HG02678 (cell line): Measurements from ENCODE around the gene PRSS53.

ENCODE experiments used
- ATAC-seq: cut with Tn5 transposase; IDR thresholded peaks from one replicate; pipeline ENCODE4 v1.9.1; 2021; ENCODE audit warnings: mild to moderate bottlenecking, moderate library complexity; ENCODE audit not compliant: unreplicated experiment

PRSS53 gene

DNA sequence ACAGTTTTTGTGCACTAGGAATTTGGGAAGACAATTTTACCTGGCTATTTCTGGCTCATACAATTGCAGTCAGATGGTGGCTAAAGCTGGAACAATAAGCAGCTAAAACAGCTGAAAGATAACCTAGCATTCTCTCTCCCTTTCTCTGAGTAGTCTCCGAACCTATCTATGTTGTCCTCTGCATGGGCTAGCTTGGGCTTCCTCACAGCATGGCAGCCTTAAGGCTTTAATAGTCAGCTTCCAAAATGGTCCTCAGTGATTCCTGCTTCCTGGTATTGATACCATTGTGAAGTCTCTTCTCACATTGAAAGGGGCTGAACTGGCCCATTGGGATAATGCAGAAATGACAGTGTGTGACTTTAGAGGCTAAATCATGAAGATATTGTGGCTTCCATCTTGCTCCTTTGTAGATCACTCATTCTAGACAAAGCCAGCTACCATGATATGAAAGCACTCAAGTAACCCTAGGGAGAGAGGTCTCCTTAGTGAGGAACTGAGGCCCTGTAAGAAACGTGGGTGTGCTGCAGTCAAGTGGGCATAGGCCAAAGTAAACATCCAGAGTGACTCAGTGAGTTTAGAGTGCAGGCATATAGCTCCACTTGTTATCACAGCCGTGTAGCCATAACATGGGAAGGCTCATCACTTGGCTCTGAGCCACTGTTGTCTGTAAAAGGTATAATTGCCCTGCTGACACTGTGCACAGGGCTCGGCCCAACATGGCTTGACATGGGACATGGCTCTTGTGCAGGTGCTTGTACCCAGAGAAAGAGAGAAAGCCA lies 11.3 kb upstream of the PRSS53 start:
- no peak for ATAC-seq

DNA sequence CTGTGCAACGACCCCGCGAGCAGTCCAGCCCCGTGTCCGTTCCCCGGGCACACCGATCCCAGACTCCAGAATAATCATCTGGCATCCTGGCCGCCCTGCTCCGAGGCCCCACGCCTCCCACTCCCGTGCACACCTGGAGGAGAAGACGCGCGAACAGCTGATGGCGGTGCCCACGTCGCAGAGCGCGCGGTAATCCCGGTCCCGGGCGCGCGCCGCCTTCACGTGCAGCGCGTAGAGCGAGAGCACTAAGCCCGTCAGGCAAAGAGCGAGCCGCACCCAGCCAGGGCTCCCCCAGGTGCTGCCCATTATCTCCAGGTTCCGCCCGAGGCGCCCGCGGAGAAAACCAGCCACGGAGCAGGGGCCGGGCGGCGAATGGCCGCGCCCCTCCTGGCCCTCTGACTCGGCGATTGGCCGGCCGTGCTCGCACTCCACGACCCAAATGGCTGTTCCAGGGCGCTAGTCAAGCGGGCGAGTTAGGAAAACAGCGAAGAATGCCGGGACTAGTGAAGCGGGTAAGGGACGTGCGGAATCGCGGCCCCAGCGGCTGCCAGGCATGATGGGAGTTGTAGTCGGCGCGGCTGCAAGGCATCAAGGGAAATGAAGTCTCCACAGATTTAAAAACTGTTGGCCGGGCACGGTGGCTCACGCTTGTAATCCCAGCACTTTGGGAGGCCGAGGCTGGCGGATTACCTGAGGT lies 5.8 kb upstream of the PRSS53 start, which contains the start of gene VKORC1:
TSS of gene VKORC1 (minus strand) at position 374 of the 697 bp plus-strand sequence. CDS start at position 306, 68 bp downstream.
- ATAC-seq, result peak; percentile 90

DNA sequence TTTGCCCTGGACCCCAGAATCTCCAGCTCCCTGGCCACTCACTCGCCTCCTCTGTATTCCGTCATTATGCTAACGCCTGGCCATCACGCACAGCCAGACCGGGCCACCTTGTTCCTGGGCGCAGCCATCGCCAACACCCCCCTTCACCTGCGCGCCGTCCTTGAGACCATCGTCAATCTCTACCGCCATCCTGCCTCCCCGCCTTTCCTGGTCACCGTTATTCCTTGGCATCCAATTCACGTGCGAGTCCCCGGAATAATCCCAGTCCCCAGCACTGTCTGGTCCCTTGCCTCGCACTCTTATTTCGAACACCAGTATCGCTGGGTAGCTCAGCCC lies 5.3 kb upstream of the PRSS53 start:
- ATAC-seq, result peak; percentile 8

DNA sequence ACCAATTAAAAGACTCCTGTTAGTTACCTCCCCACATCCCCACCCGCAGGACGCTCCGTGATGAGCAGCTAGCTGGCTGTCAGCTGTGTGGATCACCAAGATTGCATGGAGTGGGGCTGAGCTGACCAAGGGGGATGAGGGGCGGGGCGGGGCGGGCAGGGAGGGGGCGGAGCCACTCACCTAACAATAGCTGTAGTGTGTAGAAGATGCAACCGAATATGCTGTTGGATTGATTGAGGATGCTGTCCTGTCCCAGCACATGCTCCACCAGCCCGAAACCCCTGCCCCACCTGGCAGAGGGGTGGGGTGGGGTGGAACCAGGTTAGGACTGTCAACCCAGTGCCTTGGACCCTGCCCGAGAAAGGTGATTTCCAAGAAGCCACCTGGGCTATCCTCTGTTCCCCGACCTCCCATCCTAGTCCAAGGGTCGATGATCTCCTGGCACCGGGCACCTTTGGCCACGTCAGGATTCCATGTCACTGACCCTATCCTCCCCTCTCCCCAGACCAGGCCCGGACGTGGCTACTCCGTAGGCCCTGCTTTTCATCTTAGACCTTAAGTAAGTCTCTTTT lies 4.5 kb upstream of the PRSS53 start:
- no peak for ATAC-seq

DNA sequence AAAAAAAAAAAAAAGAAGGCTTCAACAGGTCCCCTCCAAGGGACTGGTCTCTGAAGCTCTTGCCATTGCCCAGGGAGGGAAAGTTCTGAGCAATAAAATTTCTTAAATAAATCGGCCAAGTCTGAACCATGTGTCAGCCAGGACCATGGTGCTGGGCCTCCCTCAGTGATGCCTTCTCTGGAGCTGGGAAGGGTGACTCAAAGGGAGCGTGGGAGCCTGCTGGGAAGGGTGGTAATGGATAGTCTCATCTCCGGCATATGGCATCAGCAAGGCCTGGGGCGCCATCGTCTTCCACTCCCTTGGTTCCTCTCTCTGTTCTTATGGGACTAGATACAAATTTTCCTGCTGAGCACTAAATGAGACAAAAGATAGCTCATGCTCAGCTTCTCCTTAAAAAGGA lies 3.6 kb upstream of the PRSS53 start:
- ATAC-seq, result no peak

DNA sequence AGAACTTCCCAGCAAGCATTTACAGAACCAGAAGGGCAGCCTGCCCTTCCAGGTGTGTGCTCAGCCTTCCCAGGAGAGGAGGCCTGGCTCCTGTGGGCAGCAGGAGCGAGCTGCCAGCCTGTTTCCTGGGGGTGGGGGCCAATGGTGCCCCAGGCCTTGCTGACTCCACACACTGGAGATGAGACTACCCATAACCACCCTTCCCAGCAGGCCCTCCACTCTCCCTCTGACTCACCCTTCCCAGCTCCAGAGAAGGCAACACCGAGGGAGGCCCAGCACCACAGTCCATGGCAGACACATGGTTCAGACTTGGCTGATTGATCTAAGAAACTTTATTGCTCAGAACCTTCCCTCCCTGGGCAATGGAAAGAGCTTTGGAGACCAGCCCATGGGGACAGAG lies 1.8 kb upstream of the PRSS53 start:
- ATAC-seq, result no peak

DNA sequence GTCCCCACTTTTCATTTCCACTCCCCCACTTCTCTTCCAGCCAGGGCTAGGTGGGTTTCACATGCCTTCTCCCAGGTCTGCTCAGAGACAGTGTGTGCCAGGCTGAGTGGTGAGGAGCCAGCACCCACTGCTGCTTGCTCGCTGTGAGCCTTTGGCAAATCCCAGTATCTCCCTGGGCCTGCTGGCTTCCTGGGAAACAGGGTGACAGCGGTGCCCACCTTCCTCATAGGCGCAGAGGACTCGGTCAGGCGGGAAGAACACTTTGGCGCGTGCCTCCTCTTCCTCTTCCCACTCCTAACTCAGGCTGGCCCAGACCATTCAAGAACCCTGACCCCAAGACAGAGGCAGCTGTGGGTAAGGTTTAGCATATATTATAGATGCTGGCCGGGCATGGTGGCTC lies 456 bp upstream of the PRSS53 start:
- ATAC-seq, result no peak

DNA sequence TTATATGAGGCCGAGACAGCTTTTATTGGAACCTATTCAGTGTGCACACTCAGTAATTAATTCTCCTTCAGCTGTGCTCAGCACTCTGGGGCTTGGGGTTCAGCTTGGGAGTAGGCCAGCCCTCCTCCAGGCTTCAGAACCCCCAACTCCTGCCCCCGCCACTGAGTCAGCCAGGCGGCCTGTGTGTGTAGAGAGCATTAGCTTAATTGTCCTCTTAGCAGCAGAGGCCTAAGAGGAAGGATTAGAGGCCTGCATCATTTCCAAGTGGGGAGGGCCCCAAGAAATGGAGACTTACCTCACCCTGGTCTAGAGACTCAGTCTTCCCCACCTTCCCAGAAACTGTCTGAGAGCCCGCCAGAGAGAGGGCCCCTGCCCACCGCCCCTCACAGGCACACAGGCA lies 772 bp downstream of the PRSS53 start:
- no peak for ATAC-seq

DNA sequence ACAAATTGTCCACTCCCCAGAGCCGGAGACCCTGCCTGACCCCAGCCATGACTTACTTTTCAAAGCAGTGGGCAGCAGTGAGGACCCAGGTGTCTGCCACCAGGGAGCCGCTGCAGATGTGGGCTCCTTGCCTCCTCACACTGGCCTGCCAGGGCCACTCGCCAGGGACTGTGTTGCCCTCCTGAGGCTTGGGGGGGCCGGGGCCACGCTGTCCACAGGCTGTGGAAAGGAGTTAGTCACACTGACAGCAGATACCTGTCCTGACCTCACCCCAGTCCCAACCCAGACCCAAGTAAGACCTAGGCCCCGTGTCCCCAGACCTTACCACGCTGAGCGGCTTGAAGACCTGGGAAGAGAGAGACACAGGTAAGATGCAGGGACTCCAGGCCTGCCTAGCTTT lies 1.3 kb downstream of the PRSS53 start:
- no peak for ATAC-seq

DNA sequence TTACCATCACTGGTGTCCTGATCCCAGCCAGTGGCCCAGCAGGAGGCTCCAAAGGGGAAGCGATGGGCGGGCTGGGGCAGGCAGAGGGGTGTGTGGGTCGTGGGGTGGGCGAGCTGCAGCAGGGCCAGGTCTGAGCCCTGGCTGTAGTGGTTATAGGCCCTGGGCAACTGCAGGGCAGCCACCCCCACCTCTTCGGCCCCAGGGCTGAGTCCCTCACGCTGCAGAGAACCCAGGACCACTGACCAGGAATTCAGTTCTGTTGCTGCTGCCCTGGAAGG lies 2.2 kb downstream of the PRSS53 start:
- ATAC-seq, result no peak

DNA sequence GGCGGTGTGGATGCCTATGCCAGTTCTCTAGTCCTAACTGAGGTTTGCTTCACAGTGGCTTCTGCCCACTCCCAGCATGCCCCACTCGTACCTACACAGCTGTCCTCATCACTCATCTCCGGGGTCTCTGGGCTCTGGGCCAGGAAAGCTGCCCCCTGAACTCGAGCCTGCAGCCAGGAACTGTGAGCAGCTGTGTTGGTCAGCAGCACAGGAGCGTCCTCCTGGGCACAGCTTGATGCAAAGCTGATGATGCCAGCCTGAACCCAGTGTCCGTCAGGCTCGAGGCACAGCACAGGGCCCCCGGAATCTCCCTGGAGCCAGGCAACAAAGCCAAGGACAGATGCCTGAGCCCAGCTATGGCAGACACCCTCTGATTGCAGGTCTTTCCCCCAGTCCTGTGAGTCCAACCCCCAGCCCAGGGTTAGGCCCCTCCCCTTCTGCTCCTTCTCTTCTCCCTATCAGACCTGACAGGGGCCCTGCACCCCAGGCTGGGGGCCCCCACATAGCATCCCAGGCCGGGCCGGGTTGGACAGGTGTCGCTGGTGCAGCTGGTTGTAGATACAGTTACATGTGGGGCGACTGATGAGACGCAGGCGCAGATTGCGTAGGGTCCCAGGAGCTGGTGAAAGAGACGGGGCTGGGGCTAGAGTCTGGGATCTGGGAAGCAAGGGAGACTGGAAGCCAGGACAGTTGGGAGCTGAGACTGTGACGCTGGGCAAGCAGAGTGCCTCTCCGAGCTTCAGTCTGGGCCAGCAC lies 2.7 kb downstream of the PRSS53 start:
- no peak for ATAC-seq

DNA sequence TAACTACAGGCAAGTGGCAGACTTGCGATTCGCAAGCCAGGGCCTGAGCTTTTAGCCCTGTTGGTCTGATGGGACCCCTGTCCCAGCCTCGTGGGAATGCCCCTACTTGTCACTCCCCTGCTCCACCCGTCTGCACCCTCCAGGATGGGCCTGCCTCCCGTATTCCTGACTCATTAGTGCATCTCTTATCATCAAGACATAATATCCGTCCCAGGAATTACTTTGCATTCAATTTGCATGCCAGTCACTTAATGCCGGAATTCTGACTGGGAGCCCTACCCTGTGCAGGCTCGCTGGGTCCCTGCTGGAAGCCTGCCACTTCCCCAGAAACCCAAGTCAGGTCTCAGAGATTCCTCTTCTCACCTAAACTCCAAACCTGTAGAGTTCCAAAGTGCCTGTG lies 3.3 kb downstream of the PRSS53 start:
- no peak for ATAC-seq

DNA sequence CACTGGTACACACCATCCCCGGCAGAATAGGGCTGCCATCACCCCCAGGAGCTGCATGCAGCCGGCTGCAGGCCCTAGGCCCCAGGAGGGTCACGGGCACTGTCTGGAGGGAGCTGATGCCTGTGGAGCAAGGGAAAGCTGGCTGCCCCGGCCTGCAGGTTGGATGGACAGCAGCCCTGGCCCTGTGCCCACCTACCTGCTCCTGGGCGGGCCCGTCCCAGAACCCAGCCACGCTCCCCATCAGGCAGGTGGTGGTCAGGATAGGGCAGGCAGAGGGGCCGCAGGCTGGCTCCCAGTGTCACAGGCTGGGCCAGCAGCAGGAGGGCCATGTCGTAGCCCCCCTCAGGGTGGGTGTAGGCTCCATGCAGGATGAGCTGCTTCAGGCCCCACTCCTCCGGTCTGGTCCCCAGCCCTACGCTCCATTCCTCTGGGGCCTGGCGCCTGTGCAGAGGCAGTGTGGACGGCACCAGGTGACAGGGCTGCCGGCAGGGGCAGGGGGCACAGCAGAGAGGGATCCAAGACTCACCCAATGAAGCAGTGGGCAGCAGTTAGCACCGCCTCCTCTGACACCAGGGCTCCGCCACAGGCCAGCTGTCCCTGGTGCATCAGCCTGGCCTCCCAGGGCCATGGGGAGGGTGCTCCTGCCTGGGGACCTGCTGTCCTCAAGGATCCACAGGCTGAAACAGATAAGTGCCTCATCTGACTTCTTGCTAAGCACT lies 4.0 kb downstream of the PRSS53 start:
- no peak for ATAC-seq

DNA sequence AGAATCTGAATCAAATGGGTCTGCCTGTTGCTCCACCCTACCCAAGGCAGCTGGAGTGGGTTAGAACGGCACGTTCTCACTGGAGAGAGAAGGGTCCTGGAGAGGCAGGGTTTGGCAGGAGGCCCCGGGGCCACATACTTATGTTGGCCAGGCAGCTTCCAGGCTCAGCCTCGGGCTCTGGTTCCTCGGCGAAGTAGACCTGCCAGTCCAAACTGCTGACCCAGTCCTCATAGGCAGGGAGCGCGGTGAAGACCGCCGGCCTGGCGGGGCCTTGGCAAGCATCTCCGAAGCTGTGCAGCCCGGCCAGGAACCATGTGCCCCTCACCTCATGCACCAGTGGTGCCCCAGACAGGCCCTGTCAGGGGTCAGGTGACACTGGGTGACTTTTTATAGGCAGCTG lies 4.8 kb downstream of the PRSS53 start:
- ATAC-seq, result no peak

DNA sequence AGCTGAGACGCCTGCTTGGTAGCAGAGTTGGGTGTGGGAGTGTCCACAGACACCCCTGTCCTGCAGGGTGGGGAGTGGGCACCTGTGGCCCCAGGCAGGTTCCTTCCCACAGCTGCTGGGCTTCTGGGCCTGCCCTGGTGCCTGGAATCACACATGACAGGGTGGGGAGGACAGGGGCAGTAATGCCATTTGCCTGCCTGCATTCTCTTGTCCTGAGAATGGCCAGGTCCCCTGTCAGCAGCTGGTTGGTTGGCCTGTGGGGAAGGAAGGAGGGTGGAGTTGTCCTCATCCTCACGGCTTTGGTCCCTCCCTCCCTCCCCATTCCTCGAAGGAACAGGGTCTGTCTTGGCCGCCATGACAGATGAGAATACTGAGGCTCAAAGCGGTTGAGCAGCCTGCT lies 5.2 kb downstream of the PRSS53 start:
- no peak for ATAC-seq

DNA sequence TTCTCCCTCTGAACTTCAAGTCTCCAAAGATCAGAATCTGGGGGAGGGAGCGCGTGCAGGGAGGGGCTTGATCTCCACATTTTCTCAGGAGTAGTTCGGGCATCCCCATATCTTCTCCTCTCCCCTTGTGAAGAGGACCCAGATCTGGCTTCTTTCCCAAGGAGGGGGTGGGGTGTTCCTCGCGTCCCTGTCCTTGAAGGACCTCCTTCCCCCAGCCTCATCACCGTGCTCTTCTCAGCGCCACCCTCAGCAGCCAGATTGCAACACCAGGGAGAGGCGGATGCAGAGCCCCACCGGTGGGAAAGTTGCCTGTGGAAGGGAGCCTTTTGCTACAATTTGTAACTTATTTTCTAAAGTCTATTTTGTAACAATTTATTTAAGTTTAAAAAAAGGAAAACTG lies 5.7 kb downstream of the PRSS53 start:
- no peak for ATAC-seq

DNA sequence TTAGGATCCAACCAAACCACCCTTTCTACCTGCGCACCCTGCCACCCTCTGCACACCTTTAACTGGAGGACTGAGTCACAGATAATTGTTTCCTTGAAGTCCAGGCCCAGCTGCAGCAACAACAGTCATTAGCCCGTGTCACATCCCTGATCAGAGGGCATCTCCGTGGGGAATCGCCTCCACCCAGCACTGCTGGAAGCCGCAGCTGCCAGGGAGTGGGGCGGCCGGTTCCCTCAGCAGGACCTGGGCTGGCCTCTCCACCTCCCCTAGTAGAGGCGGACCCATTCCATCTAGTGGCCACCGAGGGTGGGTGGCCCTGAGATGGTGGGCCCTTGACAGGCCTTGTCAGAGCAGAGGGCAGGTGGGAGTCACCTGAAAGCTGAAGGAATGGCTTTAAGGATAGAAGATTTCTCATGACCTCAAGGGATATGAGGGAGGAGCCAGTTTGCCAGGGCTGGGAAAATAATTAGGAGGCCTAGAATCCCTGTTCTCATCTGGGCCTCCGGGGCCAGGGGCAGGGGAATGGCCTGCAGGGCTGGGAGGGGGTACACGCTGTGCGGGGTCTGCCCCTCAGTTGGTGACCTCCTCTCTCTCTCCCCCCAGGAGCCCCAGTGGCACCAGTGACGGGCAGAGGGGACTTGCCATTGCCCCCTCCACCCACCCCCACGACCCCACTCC lies 6.2 kb downstream of the PRSS53 start:
- no peak for ATAC-seq

DNA sequence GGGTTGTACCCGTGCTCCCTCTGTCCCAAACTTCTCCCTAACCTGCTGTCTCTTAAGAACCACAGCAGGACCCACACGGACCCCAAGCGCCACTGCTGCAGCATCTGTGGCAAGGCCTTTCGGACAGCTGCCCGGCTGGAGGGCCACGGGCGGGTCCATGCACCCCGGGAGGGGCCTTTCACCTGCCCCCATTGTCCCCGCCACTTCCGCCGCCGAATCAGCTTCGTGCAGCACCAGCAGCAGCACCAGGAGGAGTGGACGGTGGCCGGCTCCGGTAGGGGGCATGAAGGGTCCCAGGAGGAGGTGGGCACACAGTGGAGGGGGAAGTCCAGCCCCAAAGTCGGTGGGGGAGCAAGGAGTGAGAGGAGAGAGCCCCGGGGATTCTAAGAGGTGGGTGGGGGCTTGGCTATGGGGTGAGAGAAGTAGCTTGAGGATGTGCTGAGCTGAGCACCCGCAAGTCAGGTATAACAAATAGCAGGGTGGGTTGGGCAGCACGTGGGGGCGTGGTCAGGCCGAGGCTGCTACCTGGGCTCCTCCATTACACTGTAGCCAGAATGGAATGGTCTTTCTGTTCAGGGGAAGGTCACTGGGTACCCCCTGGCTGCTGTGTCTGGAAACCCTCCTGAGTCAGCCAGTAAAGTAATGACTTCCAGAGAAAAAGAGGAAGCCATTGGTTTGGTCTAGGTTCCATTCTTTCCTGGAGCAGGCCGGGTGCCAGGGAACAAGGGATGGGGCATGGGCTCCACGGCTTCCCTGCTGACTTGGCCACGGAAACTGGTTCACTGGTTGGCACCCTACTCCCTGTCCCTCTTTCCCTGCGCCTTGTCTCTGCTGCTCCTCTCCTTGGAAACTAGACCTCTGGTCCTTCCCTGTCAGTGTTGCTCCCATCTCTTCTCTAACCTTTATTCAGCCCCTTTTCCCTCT lies 7.1 kb downstream of the PRSS53 start:
- ATAC-seq, result no peak

DNA sequence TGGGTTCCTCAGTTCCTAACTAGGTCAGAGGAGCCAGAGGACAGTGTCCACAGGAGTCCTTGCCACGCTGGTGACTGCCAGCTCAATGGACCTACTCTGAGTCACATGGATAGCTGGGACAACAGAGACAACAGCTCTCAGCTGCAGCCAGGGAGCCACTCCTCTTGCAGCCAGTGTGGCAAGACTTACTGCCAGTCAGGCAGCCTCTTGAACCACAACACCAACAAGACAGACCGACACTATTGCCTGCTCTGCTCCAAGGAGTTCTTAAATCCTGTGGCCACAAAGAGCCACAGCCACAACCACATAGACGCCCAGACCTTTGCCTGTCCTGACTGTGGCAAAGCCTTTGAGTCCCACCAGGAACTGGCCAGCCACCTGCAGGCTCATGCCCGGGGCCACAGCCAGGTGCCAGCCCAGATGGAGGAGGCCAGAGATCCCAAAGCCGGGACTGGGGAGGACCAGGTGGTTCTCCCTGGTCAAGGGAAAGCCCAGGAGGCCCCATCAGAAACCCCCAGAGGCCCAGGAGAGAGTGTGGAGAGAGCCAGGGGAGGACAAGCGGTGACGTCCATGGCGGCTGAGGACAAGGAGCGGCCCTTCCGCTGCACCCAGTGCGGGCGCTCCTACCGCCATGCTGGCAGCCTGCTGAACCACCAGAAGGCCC lies 7.9 kb downstream of the PRSS53 start:
- no peak for ATAC-seq
